H4 (cell line): ENCODE data around the gene GRIFIN. TPM values are rescaled to one million over a fixed set of nuclear protein-coding genes. Genes with fewer than 3 reads are reported as not detected.
A peak's percentile ranks its signal among the peaks of the same experiment; 100 is the strongest.
"Not testable (repeated sequence)": the region's sequence is repeated elsewhere in the genome, so short reads cannot be mapped to it uniquely, and the experiment has no call there.

Experiments
- DNase-seq: peaks from one replicate; pipeline ENCODE4 v3.0.0-alpha.2; 2015; ENCODE audit warnings: low spot score
- total RNA-seq: library from RNA; depleted of rRNA; stranded (reverse); fragments of >200 nt; shearing (Covaris generic); gene quantifications from 2 replicates; pipeline ENCODE4 v1.2.3, GENCODE V29; 2014

GRIFIN gene
- total RNA-seq, 1 experiment from 2014 or later: not detected

GRCh38 chr7:2459674-2460073, 16.5 kb downstream of the GRIFIN start:
- no peak for DNase-seq

DNA sequence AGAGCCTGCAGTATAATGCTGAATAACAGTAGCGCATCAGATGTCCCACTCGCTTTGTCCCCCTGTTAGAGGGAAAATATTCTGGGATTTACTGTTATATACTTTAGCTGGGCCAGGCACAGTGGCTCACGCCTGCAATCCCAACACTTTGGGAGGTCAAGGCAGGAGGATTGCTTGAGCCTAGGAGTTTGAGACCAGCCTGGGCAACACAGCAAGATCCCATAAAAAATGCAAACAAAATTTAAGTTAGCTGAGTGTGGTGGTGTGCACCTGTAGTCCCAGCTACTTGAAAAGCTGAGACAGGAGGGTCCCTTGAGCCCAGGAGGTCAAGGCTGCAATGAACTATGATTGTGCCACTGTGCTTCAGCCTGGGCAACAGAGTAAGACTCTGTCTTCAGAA, 22.3 kb downstream of the GRIFIN start:
- DNase-seq: not testable (repeated sequence)

DNA sequence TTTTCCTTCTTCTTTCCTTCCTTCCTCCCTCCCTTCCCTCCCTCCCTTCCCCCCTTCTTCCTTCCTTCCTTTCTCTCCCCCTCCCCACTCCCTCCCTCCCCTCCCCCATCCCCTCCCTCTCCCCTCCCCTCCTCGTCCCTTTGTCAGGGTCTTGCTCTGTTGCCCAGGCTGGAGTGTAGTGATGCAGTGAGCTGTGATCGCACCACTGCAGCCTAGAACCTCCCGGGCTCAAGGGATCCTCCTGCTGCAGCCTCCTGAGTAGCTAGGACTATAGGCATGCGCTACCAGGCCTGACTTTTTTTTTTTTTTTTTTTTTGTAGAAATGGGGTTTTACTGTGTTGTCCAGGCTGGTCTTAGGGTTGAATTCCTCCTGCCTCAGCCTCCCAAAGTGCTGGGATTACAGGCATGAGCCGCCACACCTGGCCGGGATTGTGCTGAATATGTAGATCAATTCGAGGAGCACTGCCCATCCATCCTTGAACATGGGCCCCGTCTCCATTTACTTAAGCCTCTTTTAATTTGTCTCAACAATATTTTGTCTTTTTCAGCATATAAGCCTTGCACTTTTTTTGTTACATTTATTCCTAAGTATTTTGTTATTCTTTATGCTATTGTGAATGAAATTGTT, 23.4 kb downstream of the GRIFIN start:
- DNase-seq: no peak

DNA sequence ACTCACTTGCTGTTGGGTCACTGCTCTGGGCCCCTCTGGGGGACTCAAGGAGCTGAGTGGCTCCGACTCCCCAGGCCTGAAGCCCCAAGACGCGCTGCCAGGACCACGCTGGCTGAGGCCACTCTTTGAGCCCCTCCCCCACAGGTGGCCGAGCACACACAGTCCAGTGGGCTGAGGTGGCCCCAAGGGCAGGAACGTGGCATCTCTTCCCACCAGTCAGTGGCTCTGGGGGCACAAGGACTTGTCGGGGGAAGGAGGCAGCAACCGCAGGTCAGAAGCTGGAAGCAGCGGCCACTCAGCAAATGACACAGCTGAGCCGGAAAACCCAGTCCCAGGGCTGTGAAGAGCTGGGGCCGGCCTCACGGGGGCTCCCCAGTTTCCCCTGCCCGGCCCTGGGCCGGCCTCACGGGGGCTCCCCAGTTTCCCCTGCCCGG, 24.1 kb downstream of the GRIFIN start:
- no peak for DNase-seq

DNA sequence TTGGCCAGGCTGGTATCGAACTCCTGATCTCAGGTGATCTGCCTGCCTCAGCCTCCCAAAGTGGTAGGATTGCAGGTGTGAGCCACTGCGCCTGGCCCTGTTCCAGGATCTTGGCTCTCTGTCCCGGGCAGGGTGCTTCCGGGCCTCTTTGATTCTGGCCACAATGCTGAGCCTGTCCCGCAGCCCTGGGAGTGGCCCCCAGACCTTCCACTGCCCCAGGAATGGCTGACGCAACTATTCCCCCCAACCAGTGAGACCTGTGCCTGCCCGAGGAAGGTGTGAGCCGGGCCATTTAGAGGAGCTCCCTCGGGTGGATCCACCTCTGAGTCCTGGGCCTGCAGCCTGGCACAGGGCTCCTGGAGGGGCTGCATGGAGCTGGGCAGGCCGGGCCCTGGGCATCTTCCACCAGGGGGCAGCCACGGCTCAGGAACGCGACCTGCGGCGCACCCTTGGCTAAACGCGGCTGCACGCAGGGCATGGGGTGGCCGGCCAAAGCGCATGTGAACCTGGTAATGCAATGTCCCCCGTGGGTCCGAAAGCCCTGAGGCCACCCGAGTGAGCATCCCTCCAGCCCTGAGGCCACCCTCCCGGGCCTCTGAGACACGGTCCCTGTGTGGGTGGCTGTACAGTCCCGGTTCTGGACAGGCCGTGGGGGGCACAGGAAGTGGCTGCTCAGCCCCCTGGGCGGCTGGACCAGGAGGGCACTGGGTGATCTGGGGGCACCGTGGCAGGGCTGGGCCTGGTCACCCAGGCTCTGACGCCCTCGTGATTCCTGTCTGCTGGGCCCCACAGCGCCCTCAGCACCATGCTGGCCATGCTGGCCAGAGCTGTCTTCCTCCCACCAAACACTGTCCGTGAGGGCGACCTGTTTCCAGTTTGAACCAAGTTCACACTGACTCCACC, 24.8 kb downstream of the GRIFIN start:
- peak; percentile 88 for DNase-seq

GRCh38 chr7:2450198-2451107, 25.7 kb downstream of the GRIFIN start:
- DNase-seq: no peak

GRCh38 chr7:2446676-2447075, 29.5 kb downstream of the GRIFIN start:
- no peak for DNase-seq

GRCh38 chr7:2445898-2446555, 30.2 kb downstream of the GRIFIN start:
- no peak for DNase-seq

DNA sequence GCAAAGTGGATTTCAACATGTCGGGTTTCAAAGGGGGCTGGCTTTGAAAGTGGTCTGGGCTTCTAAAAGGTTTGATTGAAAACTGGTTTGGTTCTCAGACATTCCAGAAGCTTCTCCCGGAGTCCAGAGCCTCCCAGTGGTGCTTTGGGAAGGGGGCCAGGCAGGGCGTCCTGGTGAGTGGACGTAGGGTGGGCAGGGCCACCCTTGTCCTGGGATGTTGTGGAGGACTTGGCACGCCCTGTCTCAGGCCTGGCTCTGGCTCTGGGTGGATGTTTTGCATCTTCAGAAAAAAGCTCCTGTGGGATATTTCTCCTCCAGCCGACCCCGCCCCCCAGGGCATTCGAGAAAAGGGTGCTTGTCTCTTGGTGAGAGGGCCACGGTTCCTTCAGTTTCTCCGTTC, 31.2 kb downstream of the GRIFIN start:
- no peak for DNase-seq

- no peak for DNase-seq
Observed at GRCh38 chr7:2444476-2444875, 31.7 kb downstream of the GRIFIN start.

GRCh38 chr7:2443491-2443890, 32.7 kb downstream of the GRIFIN start:
- no peak for DNase-seq

DNA sequence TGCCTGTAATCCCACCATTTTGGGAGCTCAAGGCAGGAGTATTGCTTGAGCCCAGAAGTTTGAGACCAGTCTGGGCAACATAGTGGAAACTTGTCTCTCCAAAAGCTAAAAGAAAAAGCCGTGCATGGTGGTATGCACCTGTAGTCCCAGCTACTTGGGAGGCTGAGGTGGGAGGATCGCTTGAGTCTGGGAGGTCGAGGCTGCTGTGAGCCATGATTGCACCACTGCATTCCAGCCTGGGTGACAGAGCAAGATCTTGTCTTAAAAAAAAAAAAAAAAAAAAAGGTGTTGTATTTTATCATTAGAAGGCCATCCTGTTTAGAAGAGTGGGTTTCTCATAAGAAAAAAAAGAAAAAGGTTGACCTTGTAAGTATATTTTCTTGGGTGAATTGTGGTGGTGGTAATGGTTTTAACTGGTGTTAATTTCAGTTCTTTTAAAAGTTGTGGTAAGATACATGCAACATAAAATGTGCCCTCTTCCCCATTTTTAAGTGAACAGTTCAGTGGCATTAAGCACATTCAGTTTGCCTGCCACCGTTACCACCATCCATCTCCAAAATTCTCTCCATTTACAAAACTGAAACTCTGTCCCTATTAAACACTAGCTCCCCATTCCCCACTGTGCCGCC, 34.7 kb downstream of the GRIFIN start:
- no peak for DNase-seq

- DNase-seq: no peak
Observed at GRCh38 chr7:2440608-2441245, 35.5 kb downstream of the GRIFIN start.

DNA sequence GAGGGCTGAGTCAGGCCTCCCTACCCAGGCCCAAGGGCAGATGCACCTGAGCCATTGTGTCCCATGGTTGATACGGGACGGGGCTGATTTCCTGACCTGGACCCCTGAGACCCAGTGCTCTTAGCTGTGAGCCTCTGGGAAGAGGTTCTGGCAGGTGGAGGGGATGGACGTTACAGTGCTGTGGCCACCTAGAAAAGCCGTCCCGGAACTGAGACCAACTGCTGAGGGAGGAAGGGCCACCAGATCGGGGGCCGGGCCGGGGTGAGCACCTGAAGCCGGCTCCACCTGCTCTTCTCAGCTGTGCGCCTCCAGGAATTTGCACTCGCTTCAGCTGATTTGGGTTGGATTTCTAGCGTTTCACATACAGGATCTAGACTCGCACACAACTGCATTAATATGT, 37.4 kb downstream of the GRIFIN start:
- DNase-seq: no peak

GRCh38 chr7:2438186-2438585, 38.0 kb downstream of the GRIFIN start:
- no peak for DNase-seq

GRCh38 chr7:2437537-2438148, 38.6 kb downstream of the GRIFIN start:
- no peak for DNase-seq

DNA sequence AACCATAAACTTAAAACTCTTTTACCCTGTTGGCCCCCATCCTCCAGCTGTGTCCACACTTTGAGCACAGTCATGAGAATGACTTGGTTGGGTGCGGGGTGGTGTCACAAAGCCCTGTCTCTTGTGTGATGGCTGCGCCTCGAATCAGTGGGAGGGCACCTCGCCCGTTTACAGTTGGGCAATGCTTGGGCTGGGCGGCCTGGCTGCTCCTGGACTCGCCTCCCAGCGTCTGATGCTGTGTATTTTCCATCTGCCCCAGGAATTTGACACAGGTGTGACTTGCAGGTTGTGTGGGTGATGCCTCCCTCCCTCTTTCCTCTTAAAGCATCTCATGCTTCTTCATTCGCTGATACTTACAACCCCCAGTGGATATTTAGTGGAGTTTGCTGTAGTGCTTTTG, 39.1 kb downstream of the GRIFIN start:
- no peak for DNase-seq

GRCh38 chr7:2436341-2437104, 39.7 kb downstream of the GRIFIN start:
- no peak for DNase-seq

DNA sequence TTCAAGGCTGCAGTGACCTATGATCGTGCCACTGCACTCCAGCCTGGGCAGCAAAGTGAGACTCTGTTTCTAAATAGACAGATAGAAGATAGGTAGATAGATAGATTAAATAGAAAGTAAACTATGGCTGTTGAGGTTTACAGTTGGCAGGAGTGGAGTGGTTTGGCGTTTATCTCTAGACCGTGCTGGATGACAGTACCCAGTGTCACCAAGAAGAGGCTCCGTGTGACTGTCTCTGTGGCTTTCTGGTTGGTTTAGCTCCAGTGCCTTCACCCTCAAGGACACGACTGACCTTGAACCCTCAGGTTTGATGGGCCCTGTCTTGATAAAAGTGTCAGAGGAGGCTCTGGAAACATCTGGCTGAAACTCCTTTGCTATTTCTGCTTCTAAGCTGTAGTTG, 41.1 kb downstream of the GRIFIN start:
- DNase-seq: no peak
